HG03575 (cell line): ENCODE data around the gene CCNA1.

Source experiments
- ATAC-seq: cut with Tn5 transposase; IDR thresholded peaks from one replicate; pipeline ENCODE4 v1.9.1; 2021; ENCODE audit not compliant: unreplicated experiment, insufficient number of reproducible peaks, low FRiP score; ENCODE audit errors: extremely low read depth

The CCNA1 gene

DNA sequence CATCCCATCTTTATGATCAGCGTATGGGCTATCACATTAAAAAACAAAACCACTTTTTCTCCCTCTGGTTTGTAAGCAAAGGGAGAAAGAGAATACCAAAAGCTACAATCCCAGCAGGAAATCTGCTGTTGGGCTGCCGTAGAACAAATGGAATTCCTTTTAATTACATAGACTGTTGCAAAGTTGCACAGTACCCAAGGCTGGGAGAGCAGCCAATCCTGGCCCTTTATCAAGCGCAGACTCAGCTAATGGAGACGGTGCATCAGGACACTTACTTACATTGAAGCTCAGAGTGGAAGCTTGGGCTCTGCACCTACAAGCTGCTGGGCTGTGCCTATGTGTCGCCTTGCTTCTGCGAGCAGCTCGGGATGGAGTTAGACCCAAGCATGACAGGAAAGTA lies 15.2 kb downstream of the CCNA1 start:
- ATAC-seq = no peak

DNA sequence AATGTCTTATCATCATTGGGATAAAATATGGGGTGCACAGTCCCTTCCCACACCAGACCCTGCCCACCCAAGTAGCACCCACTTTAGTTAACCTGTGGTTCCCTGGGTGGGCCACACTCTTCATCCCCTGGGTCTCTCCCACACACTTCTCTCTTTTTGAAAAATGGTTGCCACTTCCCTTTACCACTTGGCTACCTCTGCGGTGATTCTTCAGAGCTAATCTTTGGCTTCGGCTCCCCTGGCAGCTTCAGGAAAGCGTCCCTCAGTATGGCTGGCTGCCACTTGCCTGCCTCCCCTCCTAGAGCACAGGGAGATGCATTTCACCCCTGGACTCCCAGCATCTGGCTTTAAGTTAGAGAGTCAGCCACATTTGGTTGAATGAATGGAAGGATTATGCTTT lies 18.2 kb downstream of the CCNA1 start:
- ATAC-seq = no peak

GRCh38 chr13:36453516-36453915 lies 21.2 kb downstream of the CCNA1 start:
- no peak for ATAC-seq

- ATAC-seq = no peak
Measured at GRCh38 chr13:36454121-36454520, 21.8 kb downstream of the CCNA1 start.

- no peak for ATAC-seq
Measured at GRCh38 chr13:36454987-36455386, 22.7 kb downstream of the CCNA1 start.

DNA sequence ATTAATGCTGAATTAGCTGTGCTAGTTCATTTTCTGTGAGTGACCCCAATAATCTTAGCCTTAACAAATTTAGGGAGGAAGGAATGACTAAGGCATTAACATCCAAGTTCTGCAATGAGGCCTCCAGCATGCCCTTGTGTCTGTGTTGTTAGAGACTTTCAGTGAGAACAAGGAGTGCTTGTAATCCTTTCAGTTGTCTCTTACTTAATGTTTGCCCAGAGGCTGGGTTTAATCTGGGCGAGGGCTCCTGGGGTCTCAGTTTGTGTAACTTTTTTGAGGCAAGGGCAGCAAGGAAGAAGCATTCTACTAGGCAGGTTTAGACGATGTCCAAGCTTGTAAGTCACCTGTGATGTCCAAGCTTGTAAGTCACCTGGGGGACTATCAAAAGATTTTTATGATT lies 24.3 kb downstream of the CCNA1 start:
- ATAC-seq = no peak

DNA sequence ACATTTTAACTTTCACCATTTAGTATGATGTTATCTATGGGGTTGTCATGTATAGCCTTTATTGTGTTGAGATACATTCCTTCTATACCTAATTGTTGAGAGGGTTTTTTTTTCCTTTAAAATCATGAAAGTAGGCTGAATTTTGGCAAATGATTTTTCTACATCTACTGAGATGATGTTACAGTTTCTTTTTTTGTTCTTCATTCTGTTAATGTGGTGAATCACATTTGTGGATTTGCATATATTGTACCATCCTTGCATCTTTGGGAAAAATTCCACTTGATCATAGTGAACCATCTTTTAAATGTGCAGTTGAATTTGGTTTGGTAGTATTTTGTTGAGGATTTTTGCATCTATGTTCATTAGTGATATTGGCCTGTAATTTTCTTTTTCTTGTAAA lies 29.2 kb downstream of the CCNA1 start:
- ATAC-seq = no peak

- no peak for ATAC-seq
Measured at GRCh38 chr13:36475468-36475867, 43.2 kb downstream of the CCNA1 start.

DNA sequence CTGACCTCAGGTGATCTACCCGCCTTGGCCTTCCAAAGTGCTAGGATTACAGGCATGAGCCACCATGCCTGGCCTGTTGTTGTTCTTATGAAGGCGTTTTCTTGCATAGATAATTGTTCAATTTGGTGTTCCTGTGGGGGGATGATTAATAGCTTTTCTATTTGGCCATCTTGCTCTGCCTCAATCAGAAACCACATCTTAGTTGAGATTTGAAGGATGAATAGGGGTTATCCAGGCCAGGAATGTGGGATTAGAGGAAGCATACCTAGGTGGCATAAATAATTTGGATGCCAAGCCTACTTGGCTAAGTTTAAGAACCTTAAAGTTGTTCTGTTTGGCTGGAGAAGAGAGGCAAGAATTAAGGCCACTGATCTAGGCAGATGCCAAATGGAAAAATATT lies 44.4 kb downstream of the CCNA1 start:
- no peak for ATAC-seq

- no peak for ATAC-seq
Measured at GRCh38 chr13:36480726-36481427, 48.6 kb downstream of the CCNA1 start.

- ATAC-seq = no peak
Measured at GRCh38 chr13:36490055-36490454, 57.8 kb downstream of the CCNA1 start.
